Measurements from ENCODE around the gene ASIC2. TPM values are rescaled to one million over a fixed set of nuclear protein-coding genes. Genes with fewer than 3 reads are reported as not detected.

The ASIC2 gene
- total RNA-seq, 1 experiment from 2014 or later = 0.74 TPM

GRCh38 chr17:33227911-33228310 lies 65.2 kb downstream of the ASIC2 start:
- H2BK20ac ChIP-seq (ENCODE audit: low read depth, low read length, poor library complexity, severe bottlenecking) = no peak overlapping the region
- no CpG with 5 or more reads among the region's 3 CpGs for WGBS (ENCODE audit: extremely low coverage, insufficient read length, low lambda C conversion rate)
- TF ChIP-seq, protein P1, sequence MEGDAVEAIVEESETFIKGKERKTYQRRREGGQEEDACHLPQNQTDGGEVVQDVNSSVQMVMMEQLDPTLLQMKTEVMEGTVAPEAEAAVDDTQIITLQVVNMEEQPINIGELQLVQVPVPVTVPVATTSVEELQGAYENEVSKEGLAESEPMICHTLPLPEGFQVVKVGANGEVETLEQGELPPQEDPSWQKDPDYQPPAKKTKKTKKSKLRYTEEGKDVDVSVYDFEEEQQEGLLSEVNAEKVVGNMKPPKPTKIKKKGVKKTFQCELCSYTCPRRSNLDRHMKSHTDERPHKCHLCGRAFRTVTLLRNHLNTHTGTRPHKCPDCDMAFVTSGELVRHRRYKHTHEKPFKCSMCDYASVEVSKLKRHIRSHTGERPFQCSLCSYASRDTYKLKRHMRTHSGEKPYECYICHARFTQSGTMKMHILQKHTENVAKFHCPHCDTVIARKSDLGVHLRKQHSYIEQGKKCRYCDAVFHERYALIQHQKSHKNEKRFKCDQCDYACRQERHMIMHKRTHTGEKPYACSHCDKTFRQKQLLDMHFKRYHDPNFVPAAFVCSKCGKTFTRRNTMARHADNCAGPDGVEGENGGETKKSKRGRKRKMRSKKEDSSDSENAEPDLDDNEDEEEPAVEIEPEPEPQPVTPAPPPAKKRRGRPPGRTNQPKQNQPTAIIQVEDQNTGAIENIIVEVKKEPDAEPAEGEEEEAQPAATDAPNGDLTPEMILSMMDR (conservative IDR thresholded peaks at IDR 0.05) = no peak
- H3K36me3 Mint-ChIP-seq (ENCODE audit: insufficient read depth in 1 of 3, low read depth in 3 of 3) = no peaks in the 10 kb centered on the region
- H3K27me3 ChIP-seq (ENCODE audit: insufficient read depth, low read length) = no peaks in the 10 kb centered on the region; the same call in 1 of the 2 replicates
- H3T11ph ChIP-seq (ENCODE audit: low read length) = no peak overlapping the region
- no peaks in the 10 kb centered on the region for H3K4me1 ChIP-seq (ENCODE audit: insufficient read depth, low read length)
- no peak overlapping the region for H3K14ac ChIP-seq (ENCODE audit: insufficient read depth, low read length)
- H4K20me1 ChIP-seq (ENCODE audit: control insufficient read depth, insufficient read depth, insufficient read length) = no peaks in the 10 kb centered on the region
- no peak overlapping the region for H4K5ac ChIP-seq (ENCODE audit: insufficient read length, low read depth, low read length)
- no peak overlapping the region for H2BK12ac ChIP-seq (ENCODE audit: insufficient read length, low read depth, low read length)
- no peak overlapping the region for H3K9ac ChIP-seq (ENCODE audit: extremely low read depth, insufficient read length, low read length)
- H3K4me1 Mint-ChIP-seq = peaks cover 4 to 6% of the 10 kb centered on the region in 2 experiments; a peak in 3 of 4 replicates
- no peaks in the 10 kb centered on the region for H3K79me2 ChIP-seq (ENCODE audit: insufficient read depth, low read length)
- no peaks in the 10 kb centered on the region for H3K9me3 Mint-ChIP-seq
- H3K79me1 ChIP-seq (ENCODE audit: insufficient read depth, low read depth, low read length, poor library complexity, severe bottlenecking) = no peaks in the 10 kb centered on the region
- H2BK120ac ChIP-seq (ENCODE audit: low read depth, low read length, poor library complexity, severe bottlenecking) = no peak overlapping the region
- H3K4ac ChIP-seq (ENCODE audit: low read depth, low read length) = no peak overlapping the region
- no peak overlapping the region for H4K8ac ChIP-seq (replicated peaks; ENCODE audit: insufficient read length, low read depth, low read length)
- peaks cover 17% of the 10 kb centered on the region for H3K27me3 Mint-ChIP-seq (ENCODE audit: low read depth)
- no peak overlapping the region for H3K4me2 ChIP-seq (ENCODE audit: insufficient read depth, insufficient read length, low read length)
- no peak overlapping the region for H3K27ac ChIP-seq (ENCODE audit: insufficient read length, low read depth, low read length)
- H3K23me2 ChIP-seq (ENCODE audit: insufficient read length, low read depth, low read length, poor library complexity, severe bottlenecking) = no peaks in the 10 kb centered on the region
- no peak overlapping the region for H2BK15ac ChIP-seq (ENCODE audit: low read depth, low read length)
- H2AFZ ChIP-seq (ENCODE audit: low read length) = no peak overlapping the region
- H3K9me3 ChIP-seq (ENCODE audit: control insufficient read depth, low read depth, low read length) = no peaks in the 10 kb centered on the region
- H2AK5ac ChIP-seq (ENCODE audit: insufficient read length, low read length) = no peak overlapping the region
- H3K23ac ChIP-seq (ENCODE audit: insufficient read length, low read depth, low read length) = no peak overlapping the region
- H3K18ac ChIP-seq (ENCODE audit: insufficient read length, low read depth, low read length) = no peak overlapping the region
- no peak overlapping the region for H3K27ac Mint-ChIP-seq
- DNase-seq = no peak
- no peak overlapping the region for H3K56ac ChIP-seq (ENCODE audit: insufficient read length, low read depth, low read length)
- H2BK5ac ChIP-seq (ENCODE audit: insufficient read length, low read length) = no peak overlapping the region
- no peak overlapping the region for H3K4me3 Mint-ChIP-seq
- H4K91ac ChIP-seq (ENCODE audit: insufficient read length, low read depth, low read length) = no peak overlapping the region

Data from H9 (cell line).